Heart left ventricle (tissue), 13 donors: ENCODE results near the gene XIRP1.

Experiments
- POLR2A ChIP-seq, 2 donors: fragments of 450-650 bp; IDR thresholded peaks; one replicate each; pipeline ENCODE4 v1.6.1; 2017; ENCODE audit warnings: antibody characterized with exemption in 2 of 2, mild to moderate bottlenecking in 2 of 2, moderate library complexity in 2 of 2
- TF ChIP-seq, protein P1 (sequence below), 12 donors: fragments of 200-600 bp; sonication (generic) in 4 of 12; IDR thresholded peaks; one replicate each; pipeline versions ENCODE4 v1.5.0 to v1.8.0; 2018 to 2022; ENCODE audit warnings: antibody characterized with exemption in 12 of 12, mild to moderate bottlenecking in 5 of 12
- donor health status: ischemic (EF 13 %, LVEDD 7.1; RV severe dilation, severe dysfunction).
- donor health status: DM: no; HTN: yes; CAD: no.
- donor health status: DM: no; HTN: no; CAD: no.
- donor health status: ischemic (EF 25% LVEDD 6.9; RV normal size, moderate dysfunction).
- donor health status: ischemic (EF 25% LVEDD 5.7; RV mildly dilated, moderate dysfunction).
- donor health status: ischemic (EF 35%, LVEDD 5.7; RV mildly dilated, moderate dysfunction).
- donor health status: nonischemic (EF 11% LVEDD 7.7; RV severe dilation, severe dysfunction).
- donor health status: DM: yes; HTN: yes; CAD: no.
- donor health status: PGD.
- donor health status: ischemic (EF 29% LVEDD 5.4; RV normal size, mild dysfunction).
- donor health status: nonischemic (EF 23%, LVEDD 6.1; RV moderate dilation, normal function).

DNA sequence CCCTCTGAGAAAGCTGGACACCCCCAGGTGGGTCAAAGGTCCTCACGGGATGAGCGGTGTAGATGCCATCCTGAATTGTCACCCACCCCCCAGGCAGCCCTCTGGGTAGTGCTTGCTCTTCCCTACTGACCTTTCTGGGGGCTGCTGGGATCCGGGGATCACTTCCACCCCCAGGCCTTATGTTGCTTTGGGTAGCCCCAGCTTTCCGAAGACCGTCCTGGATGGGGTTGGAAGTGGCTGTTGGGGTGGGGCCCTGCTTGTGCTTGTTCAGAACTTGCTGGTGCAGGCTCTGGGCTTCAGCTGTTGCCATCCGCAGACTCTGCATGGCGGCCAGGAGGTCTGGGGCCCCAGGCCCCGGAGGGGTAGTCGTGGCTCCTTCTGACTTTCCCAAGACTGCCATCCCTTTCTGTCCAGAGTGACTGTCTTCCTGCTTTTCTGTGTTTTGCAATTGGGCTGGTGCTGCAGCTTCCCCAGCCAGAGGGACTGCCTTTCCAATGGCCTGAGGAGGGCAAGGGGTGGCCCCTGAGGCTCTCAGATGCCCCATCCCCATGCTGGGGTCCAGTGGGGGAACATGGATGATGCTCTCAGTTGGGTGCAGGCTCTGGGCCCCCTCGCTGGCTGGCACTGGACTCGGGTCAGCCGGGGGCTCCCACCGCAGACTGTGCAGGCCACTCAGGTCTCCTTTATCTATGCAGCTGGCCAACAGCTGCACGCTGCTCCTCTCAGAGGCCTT lies 6.3 kb downstream of the XIRP1 start:
- TF ChIP-seq, protein P1, sequence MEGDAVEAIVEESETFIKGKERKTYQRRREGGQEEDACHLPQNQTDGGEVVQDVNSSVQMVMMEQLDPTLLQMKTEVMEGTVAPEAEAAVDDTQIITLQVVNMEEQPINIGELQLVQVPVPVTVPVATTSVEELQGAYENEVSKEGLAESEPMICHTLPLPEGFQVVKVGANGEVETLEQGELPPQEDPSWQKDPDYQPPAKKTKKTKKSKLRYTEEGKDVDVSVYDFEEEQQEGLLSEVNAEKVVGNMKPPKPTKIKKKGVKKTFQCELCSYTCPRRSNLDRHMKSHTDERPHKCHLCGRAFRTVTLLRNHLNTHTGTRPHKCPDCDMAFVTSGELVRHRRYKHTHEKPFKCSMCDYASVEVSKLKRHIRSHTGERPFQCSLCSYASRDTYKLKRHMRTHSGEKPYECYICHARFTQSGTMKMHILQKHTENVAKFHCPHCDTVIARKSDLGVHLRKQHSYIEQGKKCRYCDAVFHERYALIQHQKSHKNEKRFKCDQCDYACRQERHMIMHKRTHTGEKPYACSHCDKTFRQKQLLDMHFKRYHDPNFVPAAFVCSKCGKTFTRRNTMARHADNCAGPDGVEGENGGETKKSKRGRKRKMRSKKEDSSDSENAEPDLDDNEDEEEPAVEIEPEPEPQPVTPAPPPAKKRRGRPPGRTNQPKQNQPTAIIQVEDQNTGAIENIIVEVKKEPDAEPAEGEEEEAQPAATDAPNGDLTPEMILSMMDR (IDR thresholded peaks at IDR 0.05), result no peak
- TF ChIP-seq POLR2A (IDR thresholded peaks at IDR 0.05), result no peak
